Activated T-cell treated with anti-CD3 and anti-CD28 coated beads, Interleukin-2, amount 50 U/mL, for 4 hours (primary cell): ENCODE results near the gene QSOX2. TPM values are rescaled to one million over a fixed set of nuclear protein-coding genes. Genes with fewer than 3 reads are reported as not detected.

Experiments used
- ATAC-seq, 2 donors: fragments of 200-7000 bp; cut with Tn5 transposase; one replicate each; pipeline ENCODE4 v1.10.0; 2021
- DNase-seq: peaks from one replicate; pipeline ENCODE4 v3.0.0-alpha.2; 2020
- H3K27me3 Mint-ChIP-seq: one replicate; pipeline ENCODE4 v1.8.0; 2021; ENCODE audit warnings: low read depth, mixed read lengths
- H3K36me3 Mint-ChIP-seq: one replicate; pipeline ENCODE4 v1.8.0; 2022; ENCODE audit warnings: mixed read lengths; ENCODE audit not compliant: insufficient read depth
- H3K4me1 Mint-ChIP-seq: one replicate; pipeline ENCODE4 v1.8.0; 2021; ENCODE audit warnings: low read depth, mixed read lengths
- H3K4me3 Mint-ChIP-seq: one replicate; pipeline ENCODE4 v1.8.0; 2021; ENCODE audit warnings: mild to moderate bottlenecking, moderate library complexity, mixed read lengths
- H3K9me3 Mint-ChIP-seq: one replicate; pipeline ENCODE4 v1.8.0; 2021; ENCODE audit warnings: mixed read lengths
- total RNA-seq, 3 donors: library from RNA; stranded (reverse); gene quantifications; one replicate each; pipeline ENCODE4 v1.2.1, GENCODE V29; 2021

Gene QSOX2
- total RNA-seq, 3 donors from 2014 or later: 26.9 to 30.3 (median 27.5) TPM

DNA sequence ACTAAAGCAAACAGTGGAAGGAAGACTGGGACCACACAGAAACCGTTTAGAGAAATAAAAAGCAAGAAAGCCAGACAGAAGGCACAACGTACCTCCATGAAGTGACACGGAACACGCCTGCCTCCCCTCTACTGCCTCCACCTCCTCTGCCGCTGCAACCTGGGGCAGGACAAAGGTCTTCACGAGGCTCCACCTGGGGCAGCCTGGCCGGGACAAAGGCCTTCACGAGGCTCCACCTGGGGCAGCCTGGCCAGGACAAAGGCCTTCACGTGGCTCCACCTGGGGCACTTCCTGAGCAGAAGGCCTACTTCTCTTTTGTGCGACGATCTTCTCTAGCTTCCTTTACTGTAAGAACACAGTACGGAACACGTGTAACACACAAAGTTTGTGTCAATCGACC lies 11.7 kb downstream of the QSOX2 start:
- DNase-seq: no peak
- no peaks in the 10 kb centered on the region for H3K9me3 Mint-ChIP-seq
- no peak overlapping the region for H3K4me3 Mint-ChIP-seq
- no peak for ATAC-seq
- peaks cover 16% of the 10 kb centered on the region for H3K36me3 Mint-ChIP-seq
- H3K27me3 Mint-ChIP-seq: no peaks in the 10 kb centered on the region
- peaks cover 21% of the 10 kb centered on the region for H3K4me1 Mint-ChIP-seq

DNA sequence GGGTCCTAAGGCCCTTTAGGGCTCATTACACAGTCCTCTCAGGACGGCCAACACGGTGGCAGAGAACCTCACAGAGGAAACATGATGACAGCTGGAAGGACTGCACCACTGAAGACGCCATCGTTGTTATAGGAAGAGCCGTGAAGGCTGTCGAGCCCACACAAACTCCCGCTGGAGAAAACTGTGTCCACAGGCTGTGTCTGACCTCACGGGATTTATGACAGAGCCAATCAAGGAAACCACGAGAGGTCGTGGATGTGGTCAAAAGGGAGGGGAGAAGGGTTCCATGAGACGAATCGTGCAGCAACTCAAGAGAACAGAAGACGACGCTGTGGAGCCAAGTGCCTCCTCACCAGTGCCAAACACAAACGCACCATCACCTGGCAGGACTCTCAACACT lies 12.2 kb downstream of the QSOX2 start:
- H3K4me1 Mint-ChIP-seq: peaks cover 24% of the 10 kb centered on the region
- no peak overlapping the region for H3K4me3 Mint-ChIP-seq
- peaks cover 18% of the 10 kb centered on the region for H3K36me3 Mint-ChIP-seq
- DNase-seq (no peak), ATAC-seq (no peak)
- H3K9me3 Mint-ChIP-seq: no peaks in the 10 kb centered on the region
- no peaks in the 10 kb centered on the region for H3K27me3 Mint-ChIP-seq

DNA sequence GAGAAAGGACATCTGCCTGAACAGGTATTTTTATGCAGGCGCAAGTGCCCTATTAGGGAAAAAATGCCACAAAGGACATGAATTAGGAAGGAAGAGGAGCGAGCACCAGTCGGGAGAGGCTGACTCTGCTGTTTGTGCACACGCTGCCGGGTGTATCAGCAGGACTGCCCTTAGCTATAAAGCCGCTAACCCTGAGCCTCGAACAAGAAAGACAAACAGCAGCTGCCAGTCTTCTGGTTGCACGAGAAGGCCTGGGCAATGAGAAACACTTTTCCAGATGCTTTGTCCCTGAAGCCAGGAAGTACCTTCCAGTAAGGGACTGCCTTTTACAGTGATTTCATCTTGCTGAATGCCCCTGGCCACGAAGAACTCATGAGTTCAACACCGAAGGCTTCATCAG lies 12.6 kb downstream of the QSOX2 start:
- no peaks in the 10 kb centered on the region for H3K27me3 Mint-ChIP-seq
- DNase-seq (no peak), ATAC-seq (no peak)
- no peak overlapping the region for H3K4me3 Mint-ChIP-seq
- peaks cover 18% of the 10 kb centered on the region for H3K36me3 Mint-ChIP-seq
- H3K9me3 Mint-ChIP-seq: no peaks in the 10 kb centered on the region
- peaks cover 26% of the 10 kb centered on the region for H3K4me1 Mint-ChIP-seq

DNA sequence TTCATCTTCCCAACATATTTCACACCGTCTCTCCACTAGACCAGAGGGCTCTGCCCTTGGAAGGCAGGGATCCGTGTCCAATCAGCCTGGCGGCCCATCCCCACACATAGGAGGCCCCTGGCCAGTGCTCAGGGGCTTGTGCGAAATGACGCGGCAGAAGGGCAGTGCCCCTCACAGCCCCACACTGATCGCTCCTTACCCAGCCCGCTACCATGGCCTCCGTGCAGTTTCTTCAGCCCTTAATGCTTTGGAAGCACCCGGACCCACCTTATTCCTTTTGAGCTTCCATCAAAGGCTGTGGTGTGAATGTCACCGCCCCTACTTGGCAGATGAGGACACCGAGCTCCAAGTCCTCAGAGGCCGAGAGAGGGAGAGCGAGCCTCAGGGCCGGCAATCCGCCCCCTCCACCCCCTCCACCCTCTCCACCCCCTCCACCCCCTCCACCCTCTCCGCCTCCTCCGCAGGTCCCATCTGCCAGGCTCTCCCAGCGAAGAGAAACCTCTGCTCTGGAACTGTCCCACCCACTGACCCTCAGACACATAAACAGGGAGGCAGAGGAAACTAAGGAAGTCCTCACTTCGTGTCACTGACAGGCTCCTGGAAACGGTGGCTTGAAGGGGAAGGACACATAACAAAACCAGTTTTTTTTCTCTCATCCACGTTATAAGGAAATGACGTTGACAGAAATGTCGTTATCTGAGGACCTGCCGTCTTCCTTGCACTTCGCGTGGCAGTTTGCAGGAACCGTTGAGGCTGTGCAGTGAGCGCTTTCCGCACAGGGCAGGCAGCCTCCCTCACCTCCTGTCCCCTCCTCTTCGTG lies 13.9 kb downstream of the QSOX2 start:
- no peak for DNase-seq
- no peaks in the 10 kb centered on the region for H3K9me3 Mint-ChIP-seq
- no peaks in the 10 kb centered on the region for H3K27me3 Mint-ChIP-seq
- H3K4me1 Mint-ChIP-seq: peaks cover 26% of the 10 kb centered on the region
- H3K36me3 Mint-ChIP-seq: peaks cover 18% of the 10 kb centered on the region
- peak overlapping the region; percentile 57 for H3K4me3 Mint-ChIP-seq
- ATAC-seq: peak; percentile 50 to 76

DNA sequence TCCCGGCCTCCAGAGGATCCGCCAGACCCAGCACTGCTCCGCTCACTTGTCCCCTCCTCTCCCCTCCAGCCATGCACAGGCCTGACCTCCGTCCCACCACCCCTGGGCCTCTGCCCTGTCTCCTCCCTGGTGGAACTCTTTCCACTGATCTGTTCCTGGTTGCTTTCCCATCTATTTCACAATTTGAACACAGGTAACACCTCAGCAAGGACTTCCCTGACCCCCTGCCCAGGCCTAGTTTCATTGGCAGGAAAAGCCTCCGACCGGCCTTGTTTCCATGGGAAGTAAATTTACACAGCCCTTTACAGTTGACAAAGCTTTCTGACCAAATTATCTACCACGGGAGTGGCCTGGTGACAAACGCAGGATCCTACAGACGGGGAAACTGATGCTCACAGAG lies 14.8 kb downstream of the QSOX2 start:
- no peaks in the 10 kb centered on the region for H3K9me3 Mint-ChIP-seq
- peaks cover 31% of the 10 kb centered on the region for H3K4me1 Mint-ChIP-seq
- ATAC-seq: no peak
- no peaks in the 10 kb centered on the region for H3K27me3 Mint-ChIP-seq
- peaks cover 18% of the 10 kb centered on the region for H3K36me3 Mint-ChIP-seq
- DNase-seq: no peak
- no peak overlapping the region for H3K4me3 Mint-ChIP-seq

DNA sequence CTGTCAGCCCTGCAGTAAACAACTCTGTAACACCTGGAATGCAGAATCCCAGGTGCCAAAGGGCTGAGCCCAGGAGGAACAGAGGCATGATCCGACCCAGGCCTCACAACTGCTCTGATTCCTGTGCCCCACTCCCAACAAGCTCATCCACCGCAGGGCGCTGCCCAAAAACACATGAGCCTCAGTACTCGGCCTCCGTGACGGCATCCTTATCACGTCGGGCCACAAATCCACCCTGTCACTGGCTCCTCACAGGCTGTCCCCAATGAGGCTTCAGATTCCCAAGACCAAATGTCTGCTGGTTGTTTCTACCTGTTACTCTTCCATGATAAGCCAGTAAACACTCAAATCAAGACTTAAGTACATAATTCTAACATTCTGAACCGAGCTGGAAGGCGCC lies 15.2 kb downstream of the QSOX2 start:
- H3K36me3 Mint-ChIP-seq: peaks cover 16% of the 10 kb centered on the region
- peaks cover 35% of the 10 kb centered on the region for H3K4me1 Mint-ChIP-seq
- ATAC-seq (no peak), DNase-seq (no peak)
- no peak overlapping the region for H3K4me3 Mint-ChIP-seq
- H3K9me3 Mint-ChIP-seq: no peaks in the 10 kb centered on the region
- H3K27me3 Mint-ChIP-seq: no peaks in the 10 kb centered on the region

GRCh38 chr9:136229096-136230065 lies 16.2 kb downstream of the QSOX2 start:
- Mint-ChIP-seq H3K9me3 (no peaks in the 10 kb centered on the region), H3K36me3 (peaks cover 14% of the 10 kb centered on the region), H3K4me3 (no peak overlapping the region), H3K4me1 (peaks cover 40% of the 10 kb centered on the region), H3K27me3 (no peaks in the 10 kb centered on the region)
- no peak for DNase-seq
- no peak for ATAC-seq

- no peaks in the 10 kb centered on the region for H3K9me3 Mint-ChIP-seq
- H3K4me1 Mint-ChIP-seq: peaks cover 36% of the 10 kb centered on the region
- DNase-seq: no peak
- H3K4me3 Mint-ChIP-seq: no peak overlapping the region
- no peaks in the 10 kb centered on the region for H3K27me3 Mint-ChIP-seq
- H3K36me3 Mint-ChIP-seq: peaks cover 18% of the 10 kb centered on the region
- ATAC-seq: peak in 1 of 2 donors; percentile 27
Observed at GRCh38 chr9:136228107-136228875, 17.3 kb downstream of the QSOX2 start.

GRCh38 chr9:136226680-136227407 lies 18.8 kb downstream of the QSOX2 start:
- Mint-ChIP-seq H3K9me3 (no peaks in the 10 kb centered on the region), H3K4me1 (peaks cover 30% of the 10 kb centered on the region)

GRCh38 chr9:136225748-136226679 lies 19.6 kb downstream of the QSOX2 start:
- Mint-ChIP-seq H3K36me3 (peaks cover 25% of the 10 kb centered on the region), H3K27me3 (no peaks in the 10 kb centered on the region), H3K9me3 (no peaks in the 10 kb centered on the region), H3K4me3 (peak overlapping the region; percentile 47), H3K4me1 (peaks cover 25% of the 10 kb centered on the region)
- peak; percentile 63 for DNase-seq
- ATAC-seq: peak; percentile 81 to 86

More at GRCh38 chr9:136226680-136227407, 18.8 kb downstream of the QSOX2 start:
- Mint-ChIP-seq H3K27me3 (no peaks in the 10 kb centered on the region), H3K4me3 (no peak overlapping the region), H3K36me3 (peaks cover 22% of the 10 kb centered on the region)
- ATAC-seq: no peak
- DNase-seq: no peak

GRCh38 chr9:136225366-136225747 lies 20.3 kb downstream of the QSOX2 start:
- no peaks in the 10 kb centered on the region for H3K9me3 Mint-ChIP-seq
- peak in 1 of 2 donors; percentile 38 for ATAC-seq
- H3K36me3 Mint-ChIP-seq: peaks cover 29% of the 10 kb centered on the region
- no peak for DNase-seq
- H3K4me3 Mint-ChIP-seq: peak overlapping the region; percentile 47
- H3K4me1 Mint-ChIP-seq: peaks cover 25% of the 10 kb centered on the region
- H3K27me3 Mint-ChIP-seq: no peaks in the 10 kb centered on the region

GRCh38 chr9:136223871-136224640 lies 21.6 kb downstream of the QSOX2 start:
- Mint-ChIP-seq H3K4me1 (peaks cover 25% of the 10 kb centered on the region), H3K36me3 (peaks cover 29% of the 10 kb centered on the region), H3K4me3 (no peak overlapping the region), H3K27me3 (no peaks in the 10 kb centered on the region), H3K9me3 (no peaks in the 10 kb centered on the region)
- ATAC-seq: no peak
- no peak for DNase-seq
